GM19099 (cell line): ENCODE measurements around the gene VCL.

Experiments used
- POLR2A ChIP-seq: IDR thresholded peaks from 3 replicates; pipeline ENCODE4 v1.6.1; 2011; ENCODE audit warnings: low read depth; ENCODE audit not compliant: insufficient read length; ENCODE audit errors: extremely low read depth

The VCL gene

DNA sequence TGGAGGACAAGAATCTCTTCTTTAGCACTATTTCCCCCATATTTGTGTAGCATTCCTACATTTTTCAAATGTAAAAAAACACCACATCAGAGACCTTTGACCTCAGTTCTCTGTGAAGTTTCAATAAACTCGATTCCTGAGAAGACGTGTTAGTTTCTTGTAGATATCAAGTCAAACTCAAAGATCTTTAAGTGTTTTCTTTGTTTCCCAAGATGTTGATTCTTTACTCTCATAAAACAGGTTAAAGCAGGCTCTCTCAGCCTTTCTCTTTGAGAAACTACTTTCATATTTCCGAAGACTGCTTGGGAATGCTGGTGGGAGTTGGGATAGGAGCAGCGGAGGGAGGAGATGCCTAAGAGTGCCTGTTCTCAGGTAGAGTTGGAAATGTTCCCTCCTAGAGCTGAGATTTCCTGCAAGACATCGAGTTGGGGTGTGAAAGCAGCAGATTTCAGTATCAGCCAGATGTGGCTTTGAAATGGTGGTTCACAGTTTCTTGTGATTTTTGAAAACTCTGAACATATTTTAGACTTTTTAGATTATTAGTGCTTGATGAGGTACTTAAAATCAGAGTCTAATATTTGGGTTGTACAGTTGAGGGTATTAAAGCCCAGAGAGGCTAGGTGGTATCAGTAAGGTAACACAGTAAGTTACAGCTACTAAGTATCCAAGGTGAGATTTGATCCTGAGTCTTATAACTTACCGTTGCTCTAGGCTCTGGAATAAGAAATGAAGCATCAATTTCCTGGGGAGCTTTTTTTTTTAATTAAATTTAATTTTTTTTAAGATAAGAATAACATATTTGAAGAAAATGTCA lies 167.0 kb downstream of the VCL start:
- no peak for TF ChIP-seq POLR2A

DNA sequence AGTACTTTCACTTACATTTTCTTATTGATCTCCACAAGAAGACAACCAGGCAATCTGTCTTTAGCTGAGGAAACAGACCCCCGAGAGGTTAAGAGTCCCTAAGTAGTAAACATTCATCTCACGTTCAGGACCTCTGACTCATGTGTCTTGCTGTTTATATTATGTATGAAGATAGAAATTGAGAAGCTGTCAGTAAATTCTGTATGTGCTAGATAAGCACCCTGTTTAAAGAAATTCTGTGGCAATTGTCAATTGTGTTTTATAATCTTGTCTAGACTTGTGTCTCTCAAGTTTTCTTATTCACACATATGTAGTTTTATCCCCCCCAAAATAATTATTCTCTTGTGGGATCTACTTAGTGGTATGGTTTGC lies 167.6 kb downstream of the VCL start:
- no peak for TF ChIP-seq POLR2A

DNA sequence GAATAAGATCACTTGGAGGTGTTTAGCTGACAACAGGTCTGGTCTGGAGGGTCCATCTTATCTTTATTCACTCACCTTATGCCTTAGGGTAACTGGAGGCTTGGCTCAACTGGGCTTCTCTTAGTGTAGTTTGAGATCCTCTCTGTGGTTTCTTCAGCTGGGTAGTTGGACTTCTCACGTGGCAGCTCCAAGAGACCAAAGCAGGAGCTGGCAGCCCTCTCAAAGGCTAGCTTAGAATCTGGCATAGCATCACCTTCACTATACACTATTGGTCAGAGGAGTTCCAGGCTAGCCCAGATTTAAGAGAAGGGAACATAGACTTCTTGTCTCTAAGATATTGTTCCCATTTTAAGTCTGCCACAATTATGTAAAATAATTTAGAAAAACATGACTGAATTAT lies 169.5 kb downstream of the VCL start:
- no peak for TF ChIP-seq POLR2A
